HepG2 (cell line): ENCODE measurements around the gene PSG5. TPM values are rescaled to one million over a fixed set of nuclear protein-coding genes. Genes with fewer than 3 reads are reported as not detected.
"Not testable (repeated sequence)": the region's sequence is repeated elsewhere in the genome, so short reads cannot be mapped to it uniquely, and the experiment has no call there.

Source experiments
- ATAC-seq: fragments of 200-7000 bp; cut with Tn5 transposase; 3 replicates; pipeline ENCODE4 v1.9.1; 2020; ENCODE audit warnings: mild to moderate bottlenecking, moderate library complexity
- BruUV-seq: library from RNA; stranded (reverse); fragments of 400-500 nt; replicated peaks from 2 replicates; lab custom pipeline; 2021; lab: Mats Ljungman, UMichigan
- CTCF ChIA-PET: fragments of 300-600 bp; formaldehyde crosslinking; extraction: SDS; loops from one replicate; lab custom pipeline; 2021; ENCODE audit warnings: low total read pairs, inconsistent platforms, low intra/inter-chr PET ratio; lab: Yijun Ruan, JAX
- POLR2A ChIA-PET: fragments of 350-600 bp; sonication (Branson Sonifier 250); formaldehyde crosslinking; loops from one replicate; lab custom pipeline; 2020; ENCODE audit warnings: antibody characterized with exemption, inconsistent platforms; lab: Yijun Ruan, JAX
- DNase-seq: peaks from one replicate; pipeline ENCODE4 v3.0.0-alpha.2; 2015; ENCODE audit warnings: low spot score
- FAIRE-seq: peaks from 3 replicates; lab custom pipeline; 2011; peaks lifted over from hg19 to GRCh38; lab: Jason Lieb, UNC
- H2AFZ ChIP-seq: one replicate; pipeline ENCODE4 v1.6.1; 2011; ENCODE audit warnings: low read length, inconsistent platforms
- H3K27ac ChIP-seq: fragments of 300-600 bp; 3 replicates; pipeline ENCODE4 v1.8.0; 2011; ENCODE audit warnings: mixed run types, mild to moderate bottlenecking, mixed read lengths, low read length, inconsistent platforms; ENCODE audit not compliant: insufficient read depth; ENCODE audit errors: extremely low read length
- H3K27me3 ChIP-seq, 2 experiments: fragments of 200-600 bp in 1 of 2; 2 replicates in 1 of 2; 3 replicates in 1 of 2; pipeline versions ENCODE4 v1.6.0 to v1.8.0; 2011; ENCODE audit warnings: low read length in 2 of 2, mild to moderate bottlenecking in 2 of 2, moderate library complexity in 2 of 2, inconsistent platforms in 1 of 2; ENCODE audit not compliant: insufficient read depth in 2 of 2, control insufficient read depth in 1 of 2
- H3K36me3 ChIP-seq, 2 experiments: fragments of 200-600 bp in 1 of 2; replicated peaks in 1 of 2; 2 replicates in 1 of 2; 3 replicates in 1 of 2; pipeline versions ENCODE4 v1.5.1 to v1.8.0; 2011; ENCODE audit warnings: low read length in 2 of 2, inconsistent platforms in 1 of 2; ENCODE audit not compliant: insufficient read depth in 2 of 2, control insufficient read depth in 1 of 2
- H3K4me1 ChIP-seq: 2 replicates; pipeline ENCODE4 v1.5.1; 2012; ENCODE audit warnings: low read length, inconsistent platforms; ENCODE audit not compliant: insufficient read depth
- H3K4me2 ChIP-seq: 2 replicates; pipeline ENCODE4 v1.6.0; 2011; ENCODE audit warnings: low read depth, low read length, inconsistent platforms
- H3K4me3 ChIP-seq, 3 experiments: fragments of 200-600 bp in 1 of 3; sonication (generic), shearing (Covaris generic) in 1 of 3; replicated peaks in 1 of 3; 2 replicates each; pipeline ENCODE4 v1.5.1; 2011 to 2016; ENCODE audit warnings: low read length in 3 of 3, inconsistent platforms in 2 of 3, low read depth in 2 of 3, mild to moderate bottlenecking in 2 of 3, control low read depth in 1 of 3, mixed read lengths in 1 of 3; ENCODE audit not compliant: insufficient read depth in 1 of 3
- H3K79me2 ChIP-seq: one replicate; pipeline ENCODE4 v1.6.1; 2011; ENCODE audit warnings: low read length, inconsistent platforms; ENCODE audit not compliant: insufficient read depth
- H3K9ac ChIP-seq: 2 replicates; pipeline ENCODE4 v1.6.0; 2011; ENCODE audit warnings: mild to moderate bottlenecking, low read depth, low read length, inconsistent platforms; ENCODE audit not compliant: insufficient read depth
- H3K9me3 ChIP-seq: 2 replicates; pipeline ENCODE4 v1.5.1; 2012; ENCODE audit warnings: mild to moderate bottlenecking, low read length
- H4K20me1 ChIP-seq: 2 replicates; pipeline ENCODE4 v1.6.0; 2011; ENCODE audit warnings: inconsistent platforms, mild to moderate bottlenecking, low read length, moderate library complexity; ENCODE audit not compliant: insufficient read depth
- WGBS: methylation state at CpG from one replicate; pipeline ENCODE4 v1.1.6; 2017; ENCODE audit warnings: low lambda C conversion rate; 5-methylcytosine and 5-hydroxymethylcytosine counted together
- in situ Hi-C: cut with HindIII; loops from 2 replicates; pipeline ENCODE4 v1.10.0; 2017; ENCODE audit warnings: low pct_unique_long_range_greater_than_20kb; ENCODE audit not compliant: extremely low pct_ligation_motif_present
- intact Hi-C: fragments of 100-400 bp; cut with micrococcal nuclease; formaldehyde crosslinking; loops from one replicate; pipeline ENCODE4 v1.10.0; 2022; ENCODE audit not compliant: unreplicated experiment
- polyA plus RNA-seq, 8 experiments: library from polyadenylated mRNA; depleted of rRNA in 3 of 8; stranded (reverse) in 7 of 8; unstranded in 1 of 8; fragments of >200 nt; fragmentation: Illumina TruSeq in 4 of 8; extraction: Trizol in 4 of 8; gene quantifications; 2 replicates each; pipeline versions ENCODE4 v1.2.1 to v1.2.3, GENCODE V29; 2011 to 2016; ENCODE audit warnings: low read depth in 4 of 8, missing spikeins in 1 of 8, mixed read lengths in 1 of 8; ENCODE audit not compliant: insufficient read depth in 1 of 8
- total RNA-seq, 5 experiments: library from RNA; depleted of rRNA; stranded (reverse); fragments of >200 nt; fragmentation: Illumina TruSeq; extraction: Trizol; gene quantifications; 2 replicates each; pipeline ENCODE4 v1.2.3, GENCODE V29; 2016; ENCODE audit warnings: low read depth in 1 of 5

PSG5 gene
- total and polyA plus RNA-seq, 2 of the 13 experiments (the other 11 are each of a cell fraction or from before 2014, with no cell fraction given), result not detected

DNA sequence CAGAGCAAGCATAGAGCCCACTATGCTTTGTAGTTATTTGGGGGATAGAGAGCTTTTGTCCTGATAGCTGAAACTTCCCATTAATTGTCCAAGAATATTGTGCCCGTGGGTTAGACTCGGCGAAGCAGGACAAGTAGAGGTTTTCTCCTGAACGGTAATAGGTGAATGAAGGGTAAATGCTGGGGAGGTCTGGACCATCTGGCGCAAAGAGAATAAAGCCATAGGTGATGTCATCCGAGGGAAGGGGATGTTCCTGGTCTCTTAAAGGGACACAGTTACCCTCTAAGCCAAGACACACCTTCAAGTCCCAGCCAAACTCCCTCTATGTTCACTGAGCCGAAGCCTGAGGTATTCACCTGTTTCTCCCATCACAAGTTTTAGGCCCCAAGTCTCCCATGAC lies 8.1 kb upstream of the PSG5 start:
- POLR2A ChIA-PET, H3K79me2 ChIP-seq, H3K27me3 ChIP-seq, H3K9ac ChIP-seq, H3K36me3 ChIP-seq, H2AFZ ChIP-seq, H3K27ac ChIP-seq, DNase-seq, FAIRE-seq, H4K20me1 ChIP-seq, H3K4me3 ChIP-seq, CTCF ChIA-PET, in situ Hi-C loops, H3K4me1 ChIP-seq, ATAC-seq, H3K4me2 ChIP-seq, BruUV-seq, H3K9me3 ChIP-seq: not testable (repeated sequence)
- intact Hi-C loops, result loop anchor here (10.0 kb wide), 1 partner anchor 90 kb away; no protein-coding TSS in a partner anchor
- WGBS, result 5% methylated on average over 7 of the region's 7 CpGs

DNA sequence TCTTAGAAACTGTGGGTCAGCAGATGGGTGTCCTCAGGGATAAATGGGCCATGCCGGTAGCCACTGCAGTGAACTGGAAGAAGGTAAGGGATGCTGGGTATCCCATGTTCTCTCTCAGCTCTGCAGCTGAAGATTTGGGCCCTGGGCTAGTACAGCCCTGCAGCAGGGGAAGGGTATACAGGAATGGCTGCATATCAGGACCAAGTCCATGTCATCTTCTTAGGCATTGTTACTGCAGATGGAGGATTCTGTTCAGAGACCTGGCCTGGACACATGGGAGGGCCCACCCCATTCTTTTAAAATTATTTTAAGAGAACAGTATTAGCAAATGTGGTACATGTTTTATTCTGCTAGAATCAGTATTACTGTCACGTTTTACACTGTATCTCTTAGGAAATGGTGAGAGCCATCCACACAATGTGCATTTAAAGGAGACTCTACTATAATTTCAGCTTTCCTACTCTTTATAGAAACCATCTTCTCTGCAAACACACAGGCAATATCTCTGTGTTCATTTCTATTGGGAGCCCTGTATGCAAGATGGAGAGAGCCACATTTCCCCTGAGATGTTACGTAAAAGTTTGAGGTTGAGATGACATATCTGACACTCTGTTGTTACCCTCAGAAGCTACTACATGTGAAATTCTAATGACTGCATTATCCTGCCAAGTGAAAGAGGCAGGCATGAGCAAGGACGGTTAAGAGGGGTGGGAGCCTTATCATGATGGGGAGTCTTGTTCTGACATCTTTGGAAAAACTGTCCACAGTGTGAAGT lies 6.2 kb upstream of the PSG5 start:
- H3K79me2 ChIP-seq, DNase-seq, BruUV-seq, H3K9ac ChIP-seq, H3K27me3 ChIP-seq, H3K4me2 ChIP-seq, H3K36me3 ChIP-seq, H2AFZ ChIP-seq, H4K20me1 ChIP-seq, FAIRE-seq, H3K9me3 ChIP-seq, H3K4me1 ChIP-seq, POLR2A ChIA-PET, H3K4me3 ChIP-seq, H3K27ac ChIP-seq, ATAC-seq, in situ Hi-C loops: not testable (repeated sequence)
- CTCF ChIA-PET, result interaction anchor here (1.2 kb wide), 1 partner anchor 88 kb away, joined by 13 read pairs; no protein-coding TSS in a partner anchor
- WGBS, result 25% methylated on average over 4 of the region's 4 CpGs
- intact Hi-C loops, result loop anchor here (10.0 kb wide), 1 partner anchor 88 kb away; no protein-coding TSS in a partner anchor
